HUES64 (cell line): ENCODE results near the gene MAGI2.

ENCODE experiments used
- H3K27ac ChIP-seq: 2 replicates; pipeline ENCODE4 v1.7.0; 2013; ENCODE audit warnings: low read depth, low read length, inconsistent platforms
- H3K27me3 ChIP-seq: 2 replicates; pipeline ENCODE4 v1.6.1; 2013; ENCODE audit warnings: mild to moderate bottlenecking, low read length; ENCODE audit not compliant: insufficient read depth
- H3K36me3 ChIP-seq: 2 replicates; pipeline ENCODE4 v1.6.1; 2013; ENCODE audit warnings: mild to moderate bottlenecking, low read length; ENCODE audit not compliant: insufficient read depth
- H3K4me1 ChIP-seq: 2 replicates; pipeline ENCODE4 v1.6.1; 2013; ENCODE audit warnings: mild to moderate bottlenecking, low read length, moderate library complexity; ENCODE audit not compliant: insufficient read depth
- H3K4me3 ChIP-seq: 2 replicates; pipeline ENCODE4 v1.5.1; 2013; ENCODE audit warnings: mild to moderate bottlenecking, low read length, moderate library complexity
- H3K9ac ChIP-seq: 2 replicates; pipeline ENCODE4 v1.6.1; 2013; ENCODE audit warnings: mild to moderate bottlenecking, low read depth, low read length
- H3K9me3 ChIP-seq: 2 replicates; pipeline ENCODE4 v1.6.1; 2013; ENCODE audit warnings: low read depth, low read length; ENCODE audit not compliant: insufficient read depth
- WGBS: fragments of 150-250, 120-280 bp; methylation state at CpG from one replicate; pipeline ENCODE4 v1.1.7; 2013; ENCODE audit warnings: missing lambda C conversion rate; 5-methylcytosine and 5-hydroxymethylcytosine counted together

Gene MAGI2

GRCh38 chr7:78357709-78358108 lies 1095.8 kb downstream of the MAGI2 start:
- H3K4me3 ChIP-seq: no peak overlapping the region
- H3K9ac ChIP-seq: no peak overlapping the region
- H3K36me3 ChIP-seq: no peaks in the 10 kb centered on the region
- no peak overlapping the region for H3K27ac ChIP-seq
- 95% methylated on average over 2 of the region's 2 CpGs for WGBS
- H3K9me3 ChIP-seq: no peaks in the 10 kb centered on the region
- no peaks in the 10 kb centered on the region for H3K27me3 ChIP-seq
- peaks cover 11% of the 10 kb centered on the region for H3K4me1 ChIP-seq

GRCh38 chr7:78355834-78356233 lies 1097.6 kb downstream of the MAGI2 start:
- WGBS: 93% methylated on average over 3 of the region's 3 CpGs
- Histone ChIP-seq H3K27me3 (no peaks in the 10 kb centered on the region), H3K9me3 (no peaks in the 10 kb centered on the region), H3K9ac (no peak overlapping the region), H3K4me1 (peaks cover 17% of the 10 kb centered on the region), H3K36me3 (no peaks in the 10 kb centered on the region), H3K27ac (no peak overlapping the region), H3K4me3 (no peak overlapping the region)

GRCh38 chr7:78350926-78351325 lies 1102.5 kb downstream of the MAGI2 start:
- Histone ChIP-seq H3K27ac (no peak overlapping the region), H3K4me1 (peaks cover 6% of the 10 kb centered on the region; the same call in 1 of the 2 replicates), H3K27me3 (no peaks in the 10 kb centered on the region), H3K9me3 (no peaks in the 10 kb centered on the region), H3K9ac (no peak overlapping the region), H3K36me3 (no peaks in the 10 kb centered on the region), H3K4me3 (no peak overlapping the region)
- 66% methylated on average over 3 of the region's 3 CpGs for WGBS

GRCh38 chr7:78350391-78350790 lies 1103.1 kb downstream of the MAGI2 start:
- Histone ChIP-seq H3K36me3 (no peaks in the 10 kb centered on the region), H3K27ac (no peak overlapping the region), H3K27me3 (no peaks in the 10 kb centered on the region), H3K4me1 (peaks cover 6% of the 10 kb centered on the region; the same call in 1 of the 2 replicates), H3K9me3 (no peaks in the 10 kb centered on the region), H3K9ac (no peak overlapping the region), H3K4me3 (no peak overlapping the region)
- WGBS: 88% methylated on average over 1 of the region's 1 CpG

GRCh38 chr7:78346827-78347226 lies 1106.6 kb downstream of the MAGI2 start:
- WGBS: 97% methylated on average over 4 of the region's 4 CpGs
- H3K4me1 ChIP-seq: no peaks in the 10 kb centered on the region
- H3K9ac ChIP-seq: no peak overlapping the region
- H3K9me3 ChIP-seq: no peaks in the 10 kb centered on the region
- no peaks in the 10 kb centered on the region for H3K27me3 ChIP-seq
- no peak overlapping the region for H3K27ac ChIP-seq
- no peak overlapping the region for H3K4me3 ChIP-seq
- H3K36me3 ChIP-seq: no peaks in the 10 kb centered on the region; the same call in 1 of the 2 replicates

GRCh38 chr7:78345979-78346378 lies 1107.5 kb downstream of the MAGI2 start:
- 94% methylated on average over 3 of the region's 3 CpGs for WGBS
- Histone ChIP-seq H3K4me3 (no peak overlapping the region), H3K9ac (no peak overlapping the region), H3K9me3 (no peaks in the 10 kb centered on the region), H3K4me1 (no peaks in the 10 kb centered on the region), H3K36me3 (no peaks in the 10 kb centered on the region; the same call in 1 of the 2 replicates), H3K27me3 (no peaks in the 10 kb centered on the region), H3K27ac (no peak overlapping the region)

- H3K27ac ChIP-seq: no peak overlapping the region
- H3K27me3 ChIP-seq: no peaks in the 10 kb centered on the region
- WGBS: 93% methylated on average over 14 of the region's 14 CpGs
- no peak overlapping the region for H3K4me3 ChIP-seq
- H3K4me1 ChIP-seq: no peaks in the 10 kb centered on the region
- no peak overlapping the region for H3K9ac ChIP-seq
- H3K9me3 ChIP-seq: no peaks in the 10 kb centered on the region
- no peaks in the 10 kb centered on the region; the same call in 1 of the 2 replicates for H3K36me3 ChIP-seq
Measured at GRCh38 chr7:78345293-78345911, 1108.1 kb downstream of the MAGI2 start.

- H3K27me3 ChIP-seq: no peaks in the 10 kb centered on the region
- H3K9me3 ChIP-seq: no peaks in the 10 kb centered on the region
- no peak overlapping the region for H3K9ac ChIP-seq
- peaks cover 6% of the 10 kb centered on the region; the same call in 1 of the 2 replicates for H3K4me1 ChIP-seq
- 90% methylated on average over 3 of the region's 3 CpGs for WGBS
- no peak overlapping the region for H3K27ac ChIP-seq
- no peaks in the 10 kb centered on the region for H3K36me3 ChIP-seq
- H3K4me3 ChIP-seq: no peak overlapping the region
Measured at GRCh38 chr7:78334426-78334825, 1119.0 kb downstream of the MAGI2 start.

- no peak overlapping the region for H3K4me3 ChIP-seq
- no peak overlapping the region for H3K27ac ChIP-seq
- no peaks in the 10 kb centered on the region for H3K9me3 ChIP-seq
- H3K4me1 ChIP-seq: peaks cover 6% of the 10 kb centered on the region; the same call in 1 of the 2 replicates
- WGBS: 95% methylated on average over 8 of the region's 8 CpGs
- no peaks in the 10 kb centered on the region for H3K36me3 ChIP-seq
- no peak overlapping the region for H3K9ac ChIP-seq
- no peaks in the 10 kb centered on the region for H3K27me3 ChIP-seq
Measured at GRCh38 chr7:78333530-78334425, 1119.7 kb downstream of the MAGI2 start.

GRCh38 chr7:78329001-78329655 lies 1124.3 kb downstream of the MAGI2 start:
- H3K4me3 ChIP-seq: no peak overlapping the region
- WGBS: 100% methylated on average over 1 of the region's 1 CpG
- H3K9ac ChIP-seq: no peak overlapping the region
- H3K9me3 ChIP-seq: no peaks in the 10 kb centered on the region
- H3K27me3 ChIP-seq: no peaks in the 10 kb centered on the region
- H3K36me3 ChIP-seq: no peaks in the 10 kb centered on the region
- H3K4me1 ChIP-seq: no peaks in the 10 kb centered on the region
- H3K27ac ChIP-seq: no peak overlapping the region

GRCh38 chr7:78327718-78328117 lies 1125.7 kb downstream of the MAGI2 start:
- Histone ChIP-seq H3K9ac (no peak overlapping the region), H3K36me3 (no peaks in the 10 kb centered on the region), H3K9me3 (no peaks in the 10 kb centered on the region), H3K27ac (no peak overlapping the region), H3K4me3 (no peak overlapping the region), H3K27me3 (no peaks in the 10 kb centered on the region), H3K4me1 (no peaks in the 10 kb centered on the region)
- 95% methylated on average over 1 of the region's 1 CpG for WGBS
